AG04450 (cell line): ENCODE data around the gene PRR36. TPM values are rescaled to one million over a fixed set of nuclear protein-coding genes. Genes with fewer than 3 reads are reported as not detected.

Experiments
- CTCF ChIA-PET: fragments of 300-600, 350-600 bp; formaldehyde crosslinking; extraction: SDS; loops from one replicate; lab custom pipeline; 2022; ENCODE audit warnings: antibody characterized with exemption, inconsistent platforms; lab: Charles Lee
- POLR2A ChIA-PET: fragments of 350-600 bp; formaldehyde crosslinking; extraction: SDS; loops from one replicate; lab custom pipeline; 2021; ENCODE audit warnings: antibody characterized with exemption, inconsistent platforms; lab: Yijun Ruan, JAX
- DNase-seq: peaks from one replicate; pipeline ENCODE4 v3.0.0-alpha.2; 2011; ENCODE audit warnings: low read depth, low spot score
- H3K27ac ChIP-seq: one replicate; pipeline ENCODE4 v1.5.1; 2012; ENCODE audit warnings: low read depth, low read length, control low read depth
- H3K27me3 ChIP-seq: one replicate; pipeline ENCODE4 v1.6.0; 2012; ENCODE audit warnings: low read length; ENCODE audit not compliant: control insufficient read depth, insufficient read depth
- H3K4me3 ChIP-seq: 2 replicates; pipeline ENCODE4 v1.5.1; 2011; ENCODE audit warnings: mild to moderate bottlenecking, low read depth, low read length, control low read depth
- H3K9me3 ChIP-seq: 2 replicates; pipeline ENCODE4 v1.5.1; 2012; ENCODE audit warnings: low read length; ENCODE audit not compliant: control insufficient read depth, insufficient read depth
- CTCF ChIP-seq: IDR thresholded peaks from 2 replicates; pipeline ENCODE4 v1.5.1; 2011; ENCODE audit warnings: low read depth, low read length, control low read depth, inconsistent platforms
- polyA plus RNA-seq: library from polyadenylated mRNA; depleted of rRNA; stranded (reverse); fragments of >200 nt; gene quantifications from 2 replicates; pipeline ENCODE4 v1.2.3, GENCODE V29; 2011

PRR36 gene
- polyA plus RNA-seq, 1 experiment, result not detected

GRCh38 chr19:7852851-7853769, 21.1 kb downstream of the PRR36 start:
- Histone ChIP-seq H3K4me3 (no peak overlapping the region), H3K27me3 (no peaks in the 10 kb centered on the region), H3K27ac (no peak overlapping the region), H3K9me3 (no peaks in the 10 kb centered on the region; the same call in 1 of the 2 replicates)
- ChIA-PET CTCF (interaction anchor here (0.6 to 2.3 kb wide), 15 partner anchors 9 to 415 kb away, joined by 3 to 13 read pairs (median 6); partner anchors contain the start of genes MAP2K7, SNAPC2 and TIMM44), POLR2A (interaction anchor here (0.6 to 0.7 kb wide), 3 partner anchors 76 to 516 kb away, joined by 3 to 9 read pairs (median 3); no protein-coding TSS in a partner anchor)
- no peak for DNase-seq
- peak; percentile 80 for TF ChIP-seq CTCF

GRCh38 chr19:7851623-7852500, 22.3 kb downstream of the PRR36 start:
- TF ChIP-seq CTCF, result no peak
- Histone ChIP-seq H3K9me3 (no peaks in the 10 kb centered on the region; the same call in 1 of the 2 replicates), H3K27me3 (no peaks in the 10 kb centered on the region), H3K4me3 (no peak overlapping the region), H3K27ac (no peak overlapping the region)
- no peak for DNase-seq
- CTCF ChIA-PET, result interaction anchor here (0.6 to 2.3 kb wide), 14 partner anchors 7 to 416 kb away, joined by 3 to 13 read pairs (median 6); partner anchors contain the start of genes MAP2K7, SNAPC2 and TIMM44
- POLR2A ChIA-PET, result interaction anchor here (0.6 to 0.7 kb wide), 3 partner anchors 78 to 518 kb away, joined by 3 to 9 read pairs (median 3); no protein-coding TSS in a partner anchor

- DNase-seq, result no peak
- ChIA-PET CTCF (interaction anchor here (2.0 kb wide), 1 partner anchor 93 kb away, joined by 6 read pairs; the partner anchor contains the start of gene TIMM44), POLR2A (no interaction called here)
- TF ChIP-seq CTCF, result no peak
- Histone ChIP-seq H3K9me3 (no peaks in the 10 kb centered on the region; the same call in 1 of the 2 replicates), H3K27ac (no peak overlapping the region), H3K27me3 (no peaks in the 10 kb centered on the region), H3K4me3 (no peak overlapping the region)
These were observed 23.1 kb downstream of the PRR36 start for GRCh38 chr19:7850945-7851622.

GRCh38 chr19:7850000-7850813, 24.0 kb downstream of the PRR36 start:
- Histone ChIP-seq H3K4me3 (no peak overlapping the region), H3K9me3 (no peaks in the 10 kb centered on the region; the same call in 1 of the 2 replicates), H3K27me3 (no peaks in the 10 kb centered on the region), H3K27ac (no peak overlapping the region)
- no peak for DNase-seq
- ChIA-PET POLR2A (no interaction called here), CTCF (interaction anchor here (0.6 kb wide), 1 partner anchor 43 kb away, joined by 5 read pairs; no protein-coding TSS in a partner anchor)
- TF ChIP-seq CTCF, result no peak
